Stomach (tissue), 9 donors: Measurements from ENCODE around the gene POLR3A. TPM values are rescaled to one million over a fixed set of nuclear protein-coding genes. Genes with fewer than 3 reads are reported as not detected.

Experiments
- DNase-seq, 2 donors: peaks; one replicate each; pipeline versions ENCODE4 v3.0.0 to v3.0.0-alpha.2; 2013 to 2019
- H3K27ac ChIP-seq, 5 donors: fragments of 200-600 bp in 4 of 5; sonication (generic) in 4 of 5; one replicate each; pipeline ENCODE4 v1.5.1; 2013 to 2019; ENCODE audit warnings: mild to moderate bottlenecking in 1 of 5, moderate library complexity in 1 of 5
- H3K27me3 ChIP-seq, 3 donors: fragments of 200-600 bp; sonication (generic); one replicate each; pipeline ENCODE4 v1.5.1; 2017 to 2019; ENCODE audit warnings: mixed run types in 1 of 3
- H3K36me3 ChIP-seq, 4 donors: fragments of 200-600 bp; sonication (generic); 1 replicate in 3 of 4; 2 replicates in 1 of 4; pipeline ENCODE4 v1.5.1; 2016 to 2019
- H3K4me1 ChIP-seq, 4 donors: fragments of 200-600 bp; sonication (generic); one replicate each; pipeline ENCODE4 v1.5.1; 2016 to 2019
- H3K4me3 ChIP-seq, 4 donors: fragments of 200-600 bp; sonication (generic) in 3 of 4; one replicate each; pipeline ENCODE4 v1.5.1; 2016 to 2019; ENCODE audit warnings: mild to moderate bottlenecking in 1 of 4
- H3K9me3 ChIP-seq, 4 donors: fragments of 200-600 bp; sonication (generic); one replicate each; pipeline ENCODE4 v1.5.1; 2016 to 2019
- CTCF ChIP-seq, 7 experiments: fragments of 450-650 bp in 4 of 7; fragments of 200-600 bp in 3 of 7; sonication (generic) in 3 of 7; IDR thresholded peaks; one replicate each; pipeline ENCODE4 v1.5.1; 2016 to 2019; ENCODE audit warnings: antibody characterized with exemption in 7 of 7, control low read depth in 2 of 7, mild to moderate bottlenecking in 1 of 7
- EP300 ChIP-seq: sonication (generic); formaldehyde crosslinking; IDR thresholded peaks from one replicate; pipeline ENCODE4 v1.6.1; 2017; ENCODE audit warnings: antibody characterized with exemption
- POLR2A ChIP-seq, 4 donors: fragments of 450-650 bp; IDR thresholded peaks; one replicate each; pipeline ENCODE4 v1.6.1; 2016; ENCODE audit warnings: antibody characterized with exemption in 4 of 4, control low read depth in 2 of 4, mild to moderate bottlenecking in 1 of 4, moderate library complexity in 1 of 4
- POLR2AphosphoS5 ChIP-seq, 3 donors: sonication (generic); formaldehyde crosslinking; IDR thresholded peaks; one replicate each; pipeline ENCODE4 v1.6.1; 2016; ENCODE audit warnings: antibody characterized with exemption in 3 of 3
- WGBS, 5 donors: extraction: QIAGEN DNeasy Blood & Tissue Kit in 3 of 5; methylation state at CpG; one replicate each; pipeline versions ENCODE4 v1.1.5 to v1.1.7; 2013 to 2018; 5-methylcytosine and 5-hydroxymethylcytosine counted together
- intact Hi-C: fragments of 100-400 bp; cut with DNase I; formaldehyde crosslinking; loops from one replicate; pipeline ENCODE4 v1.15.1; 2023; ENCODE audit warnings: low total_unique reads
- polyA plus RNA-seq, 3 donors: library from polyadenylated mRNA; stranded (reverse); fragments of 200-250 nt; gene quantifications; one replicate each; pipeline ENCODE4 v1.2.3, GENCODE V29; 2013
- total RNA-seq, 5 donors: library from RNA; depleted of rRNA; stranded (reverse); fragments of >200 nt; gene quantifications; one replicate each; pipeline versions ENCODE4 v1.1.0 to v1.2.3, GENCODE V29; 2014 to 2016
- donor health status: healthy with polysubstance abuse.
- donor health status: Bipolar disorder and iron deficiency.
- donor health status: healthy.

Gene POLR3A
- total and polyA plus RNA-seq, 8 donors: 2.1 to 25.8 (median 8.9) TPM

- no peaks in the 10 kb centered on the region for H3K27me3 ChIP-seq
- DNase-seq: peak; percentile 97 to 99
- intact Hi-C loops: no loop called here
- WGBS, 5 donors: 0 to 1% (median 0%) methylated on average over 41 to 55 of the region's 55 CpGs
- H3K27ac ChIP-seq: peak within 1 kb of the TSS; percentile 69 to 86 (median 85)
- TF ChIP-seq POLR2A (IDR thresholded peaks at IDR 0.05): peak in 1 of 4 donors; percentile 64
- no peak for TF ChIP-seq CTCF (IDR thresholded peaks at IDR 0.05)
- peak; percentile 59 to 93 (median 91) for TF ChIP-seq POLR2AphosphoS5 (IDR thresholded peaks at IDR 0.05)
- TF ChIP-seq EP300: no peak
- peaks cover 19 to 61% (median 50%) of the 10 kb centered on the region in 4 donors for H3K4me1 ChIP-seq
- no peaks in the 10 kb centered on the region for H3K9me3 ChIP-seq
- peak within 1 kb of the TSS; percentile 78 to 97 (median 86) for H3K4me3 ChIP-seq
- H3K36me3 ChIP-seq: peaks cover 37 to 40% (median 38%) of the 10 kb centered on the region in 4 donors
Observed at GRCh38 chr10:78033637-78034470, 4.5 kb upstream of the POLR3A start, which contains the start of gene RPS24. RPS24 (plus strand) TSS chr10:78033863; CDS start chr10:78033902, 39 bp downstream.

GRCh38 chr10:78033387-78033636 is 4.0 kb upstream of the POLR3A start:
- peaks cover 32 to 34% (median 33%) of the 10 kb centered on the region in 4 donors for H3K36me3 ChIP-seq
- intact Hi-C loops: no loop called here
- WGBS, 5 donors: 0 to 3% (median 0%) methylated on average over 4 of the region's 4 CpGs
- no peak for TF ChIP-seq EP300
- no peak for TF ChIP-seq POLR2AphosphoS5 (IDR thresholded peaks at IDR 0.05)
- no peak for TF ChIP-seq POLR2A (IDR thresholded peaks at IDR 0.05)
- TF ChIP-seq CTCF (IDR thresholded peaks at IDR 0.05): no peak
- H3K4me1 ChIP-seq: peaks cover 24 to 61% (median 53%) of the 10 kb centered on the region in 4 donors
- no peaks in the 10 kb centered on the region for H3K27me3 ChIP-seq
- H3K27ac ChIP-seq: peak overlapping the region in 4 of 5 donors; percentile 78 to 86 (median 86)
- no peaks in the 10 kb centered on the region for H3K9me3 ChIP-seq
- DNase-seq: no peak
- H3K4me3 ChIP-seq: peak overlapping the region; percentile 78 to 97 (median 86)

GRCh38 chr10:78028438-78029268 is 662 bp downstream of the POLR3A start:
- Histone ChIP-seq H3K27ac (peak overlapping the region; percentile 69 to 92 (median 87)), H3K9me3 (no peaks in the 10 kb centered on the region), H3K4me1 (peaks cover 18 to 41% (median 35%) of the 10 kb centered on the region in 4 donors), H3K36me3 (peaks cover 22 to 28% (median 27%) of the 10 kb centered on the region in 4 donors), H3K4me3 (peak overlapping the region; percentile 84 to 98 (median 96)), H3K27me3 (no peaks in the 10 kb centered on the region)
- intact Hi-C loops: no loop called here
- DNase-seq: peak in 1 of 2 donors; percentile 63
- no peak for TF ChIP-seq POLR2AphosphoS5 (IDR thresholded peaks at IDR 0.05)
- TF ChIP-seq POLR2A (IDR thresholded peaks at IDR 0.05): no peak
- no peak for TF ChIP-seq CTCF (IDR thresholded peaks at IDR 0.05)
- no peak for TF ChIP-seq EP300
- WGBS, 5 donors: 33 to 36% (median 34%) methylated on average over 36 of the region's 36 CpGs

GRCh38 chr10:78025685-78026364 is 3.5 kb downstream of the POLR3A start:
- H3K27me3 ChIP-seq: no peaks in the 10 kb centered on the region
- H3K27ac ChIP-seq: no peak overlapping the region
- TF ChIP-seq POLR2A (IDR thresholded peaks at IDR 0.05): no peak
- no peak for TF ChIP-seq POLR2AphosphoS5 (IDR thresholded peaks at IDR 0.05)
- TF ChIP-seq CTCF (IDR thresholded peaks at IDR 0.05): no peak
- TF ChIP-seq EP300: no peak
- no peak for DNase-seq
- no peak overlapping the region for H3K4me3 ChIP-seq
- H3K36me3 ChIP-seq: peaks cover 49 to 56% (median 56%) of the 10 kb centered on the region in 4 donors
- intact Hi-C loops: no loop called here
- peaks cover 13 to 35% (median 29%) of the 10 kb centered on the region in 4 donors for H3K4me1 ChIP-seq
- no peaks in the 10 kb centered on the region for H3K9me3 ChIP-seq
- WGBS, 5 donors: 90 to 96% (median 92%) methylated on average over 8 of the region's 8 CpGs
